DND-41 (cell line): ENCODE data around the gene LRP10.

Experiments
- CTCF ChIP-seq: IDR thresholded peaks from 2 replicates; pipeline ENCODE4 v1.5.1; 2012; ENCODE audit warnings: borderline replicate concordance, low read length, moderate library complexity, mild to moderate bottlenecking; ENCODE audit not compliant: poor library complexity, severe bottlenecking; ENCODE audit errors: extremely low read depth
- EZH2 ChIP-seq: IDR thresholded peaks from 3 replicates; pipeline ENCODE4 v1.6.1; 2012; ENCODE audit warnings: borderline replicate concordance, low read depth, mild to moderate bottlenecking, moderate library complexity, low read length, inconsistent platforms; ENCODE audit not compliant: severe bottlenecking

GRCh38 chr14:22841311-22841710 is 30.2 kb upstream of the LRP10 start:
- TF ChIP-seq CTCF (no peak), EZH2 (no peak)
